Neuron (in vitro differentiated cells): ENCODE measurements around the gene CSDE1.

ENCODE experiments used
- H2AFZ ChIP-seq: one replicate; pipeline ENCODE4 v1.6.1; 2013; ENCODE audit warnings: low read depth, mild to moderate bottlenecking, inconsistent platforms, low read length, moderate library complexity
- H3K27me3 ChIP-seq: one replicate; pipeline ENCODE4 v1.6.1; 2013; ENCODE audit warnings: low read length; ENCODE audit not compliant: insufficient read depth
- H3K36me3 ChIP-seq: one replicate; pipeline ENCODE4 v1.6.1; 2013; ENCODE audit warnings: low read length; ENCODE audit not compliant: insufficient read depth
- H3K4me1 ChIP-seq: one replicate; pipeline ENCODE4 v1.6.1; 2013; ENCODE audit warnings: low read length; ENCODE audit not compliant: insufficient read depth
- H3K4me3 ChIP-seq: 2 replicates; pipeline ENCODE4 v1.5.1; 2013; ENCODE audit warnings: mild to moderate bottlenecking, low read length, moderate library complexity
- H3K9me3 ChIP-seq: one replicate; pipeline ENCODE4 v1.6.1; 2013; ENCODE audit warnings: low read length

Gene CSDE1

GRCh38 chr1:114737314-114737849 is 20.4 kb downstream of the CSDE1 start:
- H3K36me3 ChIP-seq: peaks cover 82% of the 10 kb centered on the region
- H3K4me1 ChIP-seq: no peaks in the 10 kb centered on the region

GRCh38 chr1:114735479-114735878 is 22.3 kb downstream of the CSDE1 start:
- Histone ChIP-seq H3K4me3 (no peak overlapping the region), H3K36me3 (peaks cover 83% of the 10 kb centered on the region), H3K9me3 (no peaks in the 10 kb centered on the region), H2AFZ (no peak overlapping the region), H3K4me1 (no peaks in the 10 kb centered on the region), H3K27me3 (no peaks in the 10 kb centered on the region)

More at GRCh38 chr1:114737314-114737849, 20.4 kb downstream of the CSDE1 start:
- Histone ChIP-seq H3K4me3 (no peak overlapping the region), H3K27me3 (no peaks in the 10 kb centered on the region), H3K9me3 (no peaks in the 10 kb centered on the region), H2AFZ (no peak overlapping the region)

- peaks cover 96% of the 10 kb centered on the region for H3K36me3 ChIP-seq
- H3K9me3 ChIP-seq: no peaks in the 10 kb centered on the region
- H2AFZ ChIP-seq: no peak overlapping the region
- no peak overlapping the region for H3K4me3 ChIP-seq
- no peaks in the 10 kb centered on the region for H3K4me1 ChIP-seq
- H3K27me3 ChIP-seq: no peaks in the 10 kb centered on the region
Measured at GRCh38 chr1:114729782-114730181, 28.0 kb downstream of the CSDE1 start.

- H3K9me3 ChIP-seq: no peaks in the 10 kb centered on the region
- no peak overlapping the region for H2AFZ ChIP-seq
- peaks cover 95% of the 10 kb centered on the region for H3K36me3 ChIP-seq
- H3K27me3 ChIP-seq: no peaks in the 10 kb centered on the region
- no peak overlapping the region for H3K4me3 ChIP-seq
- H3K4me1 ChIP-seq: no peaks in the 10 kb centered on the region
Measured at GRCh38 chr1:114728553-114728952, 29.2 kb downstream of the CSDE1 start.

- Histone ChIP-seq H3K9me3 (no peaks in the 10 kb centered on the region), H3K4me1 (no peaks in the 10 kb centered on the region), H2AFZ (no peak overlapping the region), H3K36me3 (peaks cover 93% of the 10 kb centered on the region), H3K4me3 (no peak overlapping the region), H3K27me3 (no peaks in the 10 kb centered on the region)
Measured at GRCh38 chr1:114725230-114725629, 32.6 kb downstream of the CSDE1 start.

GRCh38 chr1:114723915-114724314 is 33.9 kb downstream of the CSDE1 start:
- H3K9me3 ChIP-seq: no peaks in the 10 kb centered on the region
- no peaks in the 10 kb centered on the region for H3K27me3 ChIP-seq
- peaks cover 95% of the 10 kb centered on the region for H3K36me3 ChIP-seq
- H3K4me3 ChIP-seq: no peak overlapping the region
- no peak overlapping the region for H2AFZ ChIP-seq
- H3K4me1 ChIP-seq: no peaks in the 10 kb centered on the region

GRCh38 chr1:114723457-114723856 is 34.3 kb downstream of the CSDE1 start:
- Histone ChIP-seq H3K9me3 (no peaks in the 10 kb centered on the region), H2AFZ (no peak overlapping the region), H3K4me3 (no peak overlapping the region), H3K36me3 (peaks cover 95% of the 10 kb centered on the region), H3K4me1 (no peaks in the 10 kb centered on the region), H3K27me3 (no peaks in the 10 kb centered on the region)

- Histone ChIP-seq H3K4me1 (peaks cover 11% of the 10 kb centered on the region), H3K36me3 (peaks cover 75% of the 10 kb centered on the region), H2AFZ (no peak overlapping the region), H3K9me3 (no peaks in the 10 kb centered on the region), H3K27me3 (no peaks in the 10 kb centered on the region), H3K4me3 (no peak overlapping the region)
Measured at GRCh38 chr1:114720492-114720891, 37.3 kb downstream of the CSDE1 start.

GRCh38 chr1:114719424-114719787 is 38.4 kb downstream of the CSDE1 start:
- peaks cover 16% of the 10 kb centered on the region for H3K4me1 ChIP-seq
- no peak overlapping the region for H3K4me3 ChIP-seq
- H2AFZ ChIP-seq: no peak overlapping the region
- H3K9me3 ChIP-seq: no peaks in the 10 kb centered on the region
- H3K36me3 ChIP-seq: peaks cover 69% of the 10 kb centered on the region
- no peaks in the 10 kb centered on the region for H3K27me3 ChIP-seq

GRCh38 chr1:114718661-114719423 is 38.9 kb downstream of the CSDE1 start:
- Histone ChIP-seq H3K36me3 (peaks cover 70% of the 10 kb centered on the region), H3K4me1 (peaks cover 16% of the 10 kb centered on the region), H3K27me3 (no peaks in the 10 kb centered on the region), H2AFZ (no peak overlapping the region), H3K4me3 (no peak overlapping the region), H3K9me3 (no peaks in the 10 kb centered on the region)

- peak within 1 kb of the TSS; percentile 17 for H2AFZ ChIP-seq
- H3K36me3 ChIP-seq: peaks cover 71% of the 10 kb centered on the region
- H3K27me3 ChIP-seq: no peaks in the 10 kb centered on the region
- peak within 1 kb of the TSS; percentile 88 for H3K4me3 ChIP-seq
- H3K9me3 ChIP-seq: no peaks in the 10 kb centered on the region
- peaks cover 16% of the 10 kb centered on the region for H3K4me1 ChIP-seq
Measured at GRCh38 chr1:114716304-114717170, 41.2 kb downstream of the CSDE1 start, which contains the start of gene NRAS. NRAS (minus strand) TSS chr1:114716771; CDS start chr1:114716160, 611 bp downstream.

- H3K4me3 ChIP-seq: peak overlapping the region; percentile 88
- H3K36me3 ChIP-seq: peaks cover 70% of the 10 kb centered on the region
- H3K9me3 ChIP-seq: no peaks in the 10 kb centered on the region
Measured at GRCh38 chr1:114715952-114716303, 41.9 kb downstream of the CSDE1 start.

GRCh38 chr1:114712977-114713376 is 44.8 kb downstream of the CSDE1 start:
- no peak overlapping the region for H2AFZ ChIP-seq
- H3K27me3 ChIP-seq: no peaks in the 10 kb centered on the region
- H3K9me3 ChIP-seq: no peaks in the 10 kb centered on the region
- peaks cover 16% of the 10 kb centered on the region for H3K4me1 ChIP-seq
- H3K36me3 ChIP-seq: peaks cover 67% of the 10 kb centered on the region
- H3K4me3 ChIP-seq: no peak overlapping the region

More at GRCh38 chr1:114715952-114716303, 41.9 kb downstream of the CSDE1 start:
- H2AFZ ChIP-seq: peak overlapping the region; percentile 17
- H3K4me1 ChIP-seq: peaks cover 16% of the 10 kb centered on the region
- no peaks in the 10 kb centered on the region for H3K27me3 ChIP-seq
